ENCODE data around the gene STRA6.

DNA sequence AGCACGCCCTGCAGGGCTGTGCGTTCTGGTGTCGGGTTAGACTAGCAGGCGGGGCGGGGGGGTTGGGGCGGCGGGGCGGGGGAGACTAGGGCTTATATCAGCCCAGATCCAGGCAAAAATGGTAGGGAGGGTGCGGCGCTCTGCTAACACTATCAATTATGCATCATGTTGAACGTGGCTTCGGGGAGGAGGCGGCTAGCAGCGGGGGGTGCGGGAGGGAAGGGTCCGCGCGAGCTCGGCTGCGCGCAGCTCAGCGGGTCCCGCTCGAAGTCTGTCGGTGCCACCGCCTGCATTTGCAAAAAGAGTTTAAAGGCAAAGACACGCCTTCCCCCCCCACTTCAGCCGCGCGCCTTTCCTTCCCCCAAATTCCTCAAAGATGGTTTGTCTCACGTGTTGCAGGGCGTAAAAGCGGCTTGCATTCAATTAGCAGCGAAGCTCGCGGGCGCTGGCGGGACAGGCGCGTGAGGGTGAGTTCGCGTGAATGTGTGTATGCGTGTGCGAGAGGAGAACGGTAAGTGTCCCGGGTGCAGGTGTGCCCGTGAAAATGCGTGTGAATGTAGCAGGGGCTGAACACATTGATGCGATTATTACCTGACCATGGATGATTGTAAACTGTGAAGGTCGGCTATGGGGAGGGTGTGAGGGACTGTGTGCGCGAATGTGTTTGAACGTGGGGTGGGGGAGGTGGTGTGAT is 72.3 kb downstream of the STRA6 start, which contains the start of gene ISLR2:
- TF ChIP-seq, protein P1, sequence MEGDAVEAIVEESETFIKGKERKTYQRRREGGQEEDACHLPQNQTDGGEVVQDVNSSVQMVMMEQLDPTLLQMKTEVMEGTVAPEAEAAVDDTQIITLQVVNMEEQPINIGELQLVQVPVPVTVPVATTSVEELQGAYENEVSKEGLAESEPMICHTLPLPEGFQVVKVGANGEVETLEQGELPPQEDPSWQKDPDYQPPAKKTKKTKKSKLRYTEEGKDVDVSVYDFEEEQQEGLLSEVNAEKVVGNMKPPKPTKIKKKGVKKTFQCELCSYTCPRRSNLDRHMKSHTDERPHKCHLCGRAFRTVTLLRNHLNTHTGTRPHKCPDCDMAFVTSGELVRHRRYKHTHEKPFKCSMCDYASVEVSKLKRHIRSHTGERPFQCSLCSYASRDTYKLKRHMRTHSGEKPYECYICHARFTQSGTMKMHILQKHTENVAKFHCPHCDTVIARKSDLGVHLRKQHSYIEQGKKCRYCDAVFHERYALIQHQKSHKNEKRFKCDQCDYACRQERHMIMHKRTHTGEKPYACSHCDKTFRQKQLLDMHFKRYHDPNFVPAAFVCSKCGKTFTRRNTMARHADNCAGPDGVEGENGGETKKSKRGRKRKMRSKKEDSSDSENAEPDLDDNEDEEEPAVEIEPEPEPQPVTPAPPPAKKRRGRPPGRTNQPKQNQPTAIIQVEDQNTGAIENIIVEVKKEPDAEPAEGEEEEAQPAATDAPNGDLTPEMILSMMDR (conservative IDR thresholded peaks at IDR 0.05; ENCODE audit: low read depth, low read length), result no peak
- TF ChIP-seq EZH2phosphoT487 (IDR thresholded peaks at IDR 0.05; ENCODE audit: borderline replicate concordance, low read length), result 0 out of 2 replicates have a peak, but pooled peaks have one; percentile 64
